GM20000 (cell line): ENCODE results near the gene FAM50A.
A peak's percentile ranks its signal among the peaks of the same experiment; 100 is the strongest.

ENCODE experiments used
- DNase-seq: peaks from one replicate; pipeline ENCODE4 v3.0.0; 2012; ENCODE audit warnings: low spot score
- CTCF ChIP-seq: IDR thresholded peaks from 2 replicates; pipeline ENCODE4 v1.5.1; 2012; ENCODE audit warnings: mild to moderate bottlenecking, control low read depth; ENCODE audit errors: extremely low read depth, missing control alignments

FAM50A gene

GRCh38 chrX:154484255-154485149, 40.6 kb downstream of the FAM50A start:
- TF ChIP-seq CTCF, result no peak
- DNase-seq, result no peak

- no peak for DNase-seq
- no peak for TF ChIP-seq CTCF
Measured at GRCh38 chrX:154485150-154486051, 41.5 kb downstream of the FAM50A start.

GRCh38 chrX:154486052-154486395, 42.1 kb downstream of the FAM50A start:
- TF ChIP-seq CTCF, result no peak

GRCh38 chrX:154486396-154487207, 42.7 kb downstream of the FAM50A start, which contains the start of gene UBL4A:
Gene UBL4A (minus strand): TSS chrX:154486615. CDS start chrX:154486584, 31 bp downstream.
- no peak for TF ChIP-seq CTCF
- peak; percentile 85 for DNase-seq

More at GRCh38 chrX:154486052-154486395, 42.1 kb downstream of the FAM50A start:
- no peak for DNase-seq

- no peak for TF ChIP-seq CTCF
- no peak for DNase-seq
Measured at GRCh38 chrX:154487518-154488290, 43.8 kb downstream of the FAM50A start.

GRCh38 chrX:154488336-154489075, 44.6 kb downstream of the FAM50A start:
- DNase-seq, result no peak
- TF ChIP-seq CTCF, result no peak
